ENCODE measurements around the gene RPL36A.
A peak's percentile ranks its signal among the peaks of the same experiment; 100 is the strongest.

Gene RPL36A

GRCh38 chrX:101390664-101391525, at the start of gene RPL36A:
TSS of gene RPL36A (plus strand) at chrX:101391011. CDS start at chrX:101391044, 33 bp downstream.
- DNase-seq = peak; percentile 92

GRCh38 chrX:101347859-101348451, 42.9 kb upstream of the RPL36A start:
- no peak for DNase-seq

GRCh38 chrX:101348452-101349192, 42.2 kb upstream of the RPL36A start, which contains the start of gene TIMM8A:
TSS of gene TIMM8A (minus strand) at chrX:101348742. CDS start at chrX:101348664, 78 bp downstream.
- DNase-seq = peak; percentile 82

- no peak for DNase-seq
Observed at GRCh38 chrX:101349193-101349562, 41.6 kb upstream of the RPL36A start.

- no peak for DNase-seq
Observed at GRCh38 chrX:101357166-101357795, 33.5 kb upstream of the RPL36A start.

- no peak for DNase-seq
Observed at GRCh38 chrX:101359966-101360365, 30.8 kb upstream of the RPL36A start.

- DNase-seq = no peak
Observed at GRCh38 chrX:101360390-101360789, 30.4 kb upstream of the RPL36A start.

- DNase-seq = no peak
Observed at GRCh38 chrX:101362116-101362515, 28.7 kb upstream of the RPL36A start.

- DNase-seq = no peak
Observed at GRCh38 chrX:101362757-101363156, 28.1 kb upstream of the RPL36A start.

- DNase-seq = no peak
Observed at GRCh38 chrX:101365301-101365795, 25.5 kb upstream of the RPL36A start.

- DNase-seq = no peak
Observed at GRCh38 chrX:101368800-101369199, 22.0 kb upstream of the RPL36A start.

GRCh38 chrX:101369687-101370086, 21.1 kb upstream of the RPL36A start:
- no peak for DNase-seq

- DNase-seq = no peak
Observed at GRCh38 chrX:101370888-101371504, 19.8 kb upstream of the RPL36A start.

- DNase-seq = no peak
Observed at GRCh38 chrX:101377547-101377946, 13.3 kb upstream of the RPL36A start.

GRCh38 chrX:101383679-101384205, 7.1 kb upstream of the RPL36A start:
- DNase-seq = no peak

GRCh38 chrX:101385026-101385684, 5.7 kb upstream of the RPL36A start:
- DNase-seq = no peak

- no peak for DNase-seq
Observed at GRCh38 chrX:101385795-101386541, 4.8 kb upstream of the RPL36A start, which contains the start of gene BTK. TSS of gene BTK (minus strand) at chrX:101386191. CDS start at chrX:101375284, 10,907 bp downstream.

GRCh38 chrX:101386542-101386885, 4.3 kb upstream of the RPL36A start:
- no peak for DNase-seq

GRCh38 chrX:101388604-101389003, 2.2 kb upstream of the RPL36A start:
- no peak for DNase-seq

GRCh38 chrX:101391831-101392230, 1.0 kb downstream of the RPL36A start:
- no peak for DNase-seq
